Measurements from ENCODE around the gene C11orf65. TPM values are rescaled to one million over a fixed set of nuclear protein-coding genes. Genes with fewer than 3 reads are reported as not detected.

Gene C11orf65
- total RNA-seq, result 1.2 and 1.5 TPM in 2 replicates

GRCh38 chr11:108467091-108467823 lies at the start of gene C11orf65:
Gene C11orf65 (minus strand): TSS chr11:108467529. CDS start chr11:108461559, 5,970 bp downstream.

GRCh38 chr11:108498046-108498815 lies 30.9 kb upstream of the C11orf65 start, which contains the start of gene POGLUT3:
Gene POGLUT3 (minus strand): TSS chr11:108498384. CDS start chr11:108498366, 18 bp downstream.

Other genes starting within 250 kb of the C11orf65 start
- 12.0 and 12.9 TPM in 2 replicates for gene NPAT, start 244.9 kb downstream of the C11orf65 start, total RNA-seq
- gene ATM, start 244.5 kb downstream of the C11orf65 start, total RNA-seq, result 83.8 and 121 TPM in 2 replicates
- gene POGLUT3, start 30.9 kb upstream of the C11orf65 start, total RNA-seq, result 27.2 and 35.7 TPM in 2 replicates
- gene EXPH5, start 126.2 kb upstream of the C11orf65 start, total RNA-seq, result 0.11 and 1.1 TPM in 2 replicates
- 29.0 and 37.8 TPM in 2 replicates for gene DDX10, start 197.5 kb upstream of the C11orf65 start, total RNA-seq